K562 (cell line): ENCODE results near the gene DHX57. TPM values are rescaled to one million over a fixed set of nuclear protein-coding genes. Genes with fewer than 3 reads are reported as not detected.

Experiments
- ATAC-seq: fragments of 200-7000 bp; cut with Tn5 transposase; 3 replicates; pipeline ENCODE4 v1.9.1; 2020; ENCODE audit warnings: moderate library complexity
- BruUV-seq: library from RNA; stranded (reverse); fragments of 400-500 nt; replicated peaks from 2 replicates; lab custom pipeline; 2021; lab: Mats Ljungman, UMichigan
- CTCF ChIA-PET: fragments of 300-600 bp; formaldehyde crosslinking; extraction: SDS; loops from one replicate; lab custom pipeline; 2021; ENCODE audit warnings: low intra/inter-chr PET ratio; lab: Yijun Ruan, JAX
- POLR2A ChIA-PET: fragments of 300-600, 350-650 bp; sonication (Branson Sonifier 250); formaldehyde crosslinking; extraction: SDS; loops from one replicate; lab custom pipeline; 2021; ENCODE audit warnings: antibody characterized with exemption, inconsistent platforms; lab: Yijun Ruan, JAX
- DNase-seq, 4 experiments: peaks; one replicate each; pipeline versions ENCODE4 v3.0.0 to v3.0.0-alpha.2; 2011 to 2018; ENCODE audit warnings: low spot score in 3 of 4, mixed read lengths in 3 of 4; ENCODE audit errors: extremely low read depth in 1 of 4
- FAIRE-seq: peaks from 2 replicates; lab custom pipeline; 2011; peaks lifted over from hg19 to GRCh38; lab: Jason Lieb, UNC
- H2AFZ ChIP-seq: 2 replicates; pipeline ENCODE4 v1.6.0; 2011; ENCODE audit warnings: low read depth, low read length, control low read depth, inconsistent platforms
- H3K27ac ChIP-seq: fragments of 200-600 bp; 3 replicates; pipeline ENCODE4 v1.8.0; 2011; ENCODE audit warnings: low read depth, mild to moderate bottlenecking, control low read depth, inconsistent platforms, low read length, moderate library complexity, mixed read lengths; ENCODE audit errors: extremely low read depth
- H3K27me3 ChIP-seq, 2 experiments: fragments of 300-600 bp in 1 of 2; 2 replicates in 1 of 2; 3 replicates in 1 of 2; pipeline versions ENCODE4 v1.6.0 to v1.8.0; 2011; ENCODE audit warnings: inconsistent platforms in 2 of 2, low read length in 2 of 2, mild to moderate bottlenecking in 1 of 2, mixed read lengths in 1 of 2, moderate library complexity in 1 of 2; ENCODE audit not compliant: control insufficient read depth in 2 of 2, insufficient read depth in 2 of 2
- H3K36me3 ChIP-seq: fragments of 300-600 bp; 3 replicates; pipeline ENCODE4 v1.8.0; 2011; ENCODE audit warnings: mild to moderate bottlenecking, low read length, inconsistent platforms; ENCODE audit not compliant: control insufficient read depth, insufficient read depth
- H3K4me1 ChIP-seq, 2 experiments: fragments of 200-600 bp in 1 of 2; replicated peaks in 1 of 2; 2 replicates in 1 of 2; 3 replicates in 1 of 2; pipeline versions ENCODE4 v1.5.1 to v1.8.0; 2011; ENCODE audit warnings: inconsistent platforms in 2 of 2, low read length in 2 of 2, mild to moderate bottlenecking in 1 of 2, mixed read lengths in 1 of 2, moderate library complexity in 1 of 2; ENCODE audit not compliant: control insufficient read depth in 2 of 2, insufficient read depth in 2 of 2
- H3K4me2 ChIP-seq: 2 replicates; pipeline ENCODE4 v1.6.1; 2011; ENCODE audit warnings: low read length, control low read depth, inconsistent platforms, mixed read lengths; ENCODE audit not compliant: insufficient read depth
- H3K4me3 ChIP-seq: fragments of 200-600 bp; sonication (generic), shearing (Covaris generic); 2 replicates; pipeline ENCODE4 v1.5.1; 2016; ENCODE audit warnings: control low read depth, inconsistent platforms
- H3K79me2 ChIP-seq: fragments of 200-600 bp; 3 replicates; pipeline ENCODE4 v1.8.0; 2011; ENCODE audit warnings: low read length, inconsistent platforms; ENCODE audit not compliant: control insufficient read depth, insufficient read depth
- H3K9ac ChIP-seq, 2 experiments: 2 replicates each; pipeline versions ENCODE4 v1.6.0 to v1.6.1; 2011; ENCODE audit warnings: low read depth in 2 of 2, low read length in 2 of 2, control low read depth in 1 of 2, inconsistent platforms in 1 of 2, mild to moderate bottlenecking in 1 of 2, mixed read lengths in 1 of 2; ENCODE audit not compliant: insufficient read depth in 1 of 2
- H3K9me1 ChIP-seq: one replicate; pipeline ENCODE4 v1.6.0; 2011; ENCODE audit warnings: inconsistent platforms, mild to moderate bottlenecking, low read length, moderate library complexity; ENCODE audit not compliant: control insufficient read depth, insufficient read depth
- H3K9me3 ChIP-seq: replicated peaks from 2 replicates; pipeline ENCODE4 v1.5.1; 2011; ENCODE audit warnings: low read depth, low read length, inconsistent platforms; ENCODE audit not compliant: control insufficient read depth, insufficient read depth
- H4K20me1 ChIP-seq: replicated peaks from 2 replicates; pipeline ENCODE4 v1.6.1; 2011; ENCODE audit warnings: low read length, inconsistent platforms, mixed read lengths; ENCODE audit not compliant: control insufficient read depth, insufficient read depth
- ARID3B ChIP-seq: fragments of 250-450 bp; sonication (Bioruptor Pico); IDR thresholded peaks from 2 replicates; pipeline ENCODE4 v1.4.0; 2020; ENCODE audit warnings: borderline replicate concordance
- BHLHE40 ChIP-seq: IDR thresholded peaks from 2 replicates; pipeline ENCODE4 v1.6.1; 2011; ENCODE audit warnings: low read length, improper control_type of control experiment
- HNRNPL ChIP-seq: fragments of 200-400 bp; formaldehyde crosslinking; IDR thresholded peaks from 2 replicates; pipeline ENCODE4 v1.6.1; 2017; ENCODE audit warnings: low read depth, mild to moderate bottlenecking, low read length
- MEF2D ChIP-seq: conservative IDR thresholded peaks from 2 replicates; pipeline ENCODE4 v1.6.1; 2016; ENCODE audit warnings: low read depth, missing genetic modification characterization, missing compliant biosample characterization
- RCOR1 ChIP-seq, 2 experiments: IDR thresholded peaks; 2 replicates each; pipeline ENCODE4 v1.6.1; 2012; ENCODE audit warnings: low read depth in 2 of 2, low read length in 2 of 2, borderline replicate concordance in 1 of 2, improper control_type of control experiment in 1 of 2
- TEAD1 ChIP-seq, 2 experiments: fragments of 450-650 bp in 1 of 2; sonication (generic) in 1 of 2; formaldehyde crosslinking; IDR thresholded peaks; 2 replicates each; pipeline versions ENCODE4 v1.4.0 to v1.8.0; 2020 to 2022; ENCODE audit warnings: mild to moderate bottlenecking in 2 of 2, missing genetic modification reagents in 1 of 2
- TFAP4 ChIP-seq: sonication (generic); formaldehyde crosslinking; IDR thresholded peaks from 2 replicates; pipeline ENCODE4 v1.8.0; 2022; ENCODE audit warnings: missing genetic modification reagents, mild to moderate bottlenecking, moderate library complexity, borderline replicate concordance
- ZKSCAN3 ChIP-seq: fragments of 250-450 bp; sonication (Bioruptor Pico); IDR thresholded peaks from 2 replicates; pipeline ENCODE4 v1.4.0; 2020
- ZNF143 ChIP-seq: sonication (generic); formaldehyde crosslinking; IDR thresholded peaks from 2 replicates; pipeline ENCODE4 v1.9.0; 2022; ENCODE audit warnings: mild to moderate bottlenecking, missing genetic modification reagents
- ZNF274 ChIP-seq: IDR thresholded peaks from 2 replicates; pipeline ENCODE4 v1.6.1; 2011; ENCODE audit warnings: low read depth, mild to moderate bottlenecking, low read length, moderate library complexity, borderline replicate concordance
- ZNF277 ChIP-seq: fragments of 250-450 bp; sonication (Bioruptor Pico); IDR thresholded peaks from 2 replicates; pipeline ENCODE4 v1.8.0; 2022; ENCODE audit warnings: inconsistent platforms, mild to moderate bottlenecking, moderate library complexity, borderline replicate concordance
- ZNF717 ChIP-seq: fragments of 250-450 bp; sonication (Bioruptor Pico); IDR thresholded peaks from 2 replicates; pipeline ENCODE4 v1.5.0; 2021
- ZNF780A ChIP-seq: fragments of 250-450 bp; sonication (Bioruptor Pico); IDR thresholded peaks from 2 replicates; pipeline ENCODE4 v1.5.0; 2021; ENCODE audit warnings: mild to moderate bottlenecking
- in situ Hi-C: fragments of 300-500 bp; cut with MboI; formaldehyde crosslinking; loops from 4 replicates; pipeline ENCODE4 v1.15.0; 2018; ENCODE audit warnings: inconsistent platforms, mixed read lengths
- intact Hi-C: fragments of 100-400 bp; cut with micrococcal nuclease; formaldehyde crosslinking; loops from 2 replicates; pipeline ENCODE4 v1.14.2; 2022
- polyA plus RNA-seq, 8 experiments: library from polyadenylated mRNA; depleted of rRNA in 4 of 8; stranded (reverse) in 5 of 8; unstranded in 3 of 8; fragments of >200 nt; fragmentation: Nextera tagmentation in 2 of 8; fragmentation: Illumina TruSeq in 1 of 8; extraction: Ambion mirVana in 2 of 8; extraction: Trizol in 1 of 8; gene quantifications; 2 replicates each; pipeline versions ENCODE4 v1.2.1 to v1.2.3, GENCODE V29; 2011 to 2014; ENCODE audit warnings: inconsistent platforms in 1 of 8, missing spikeins in 1 of 8
- total RNA-seq, 7 experiments: library from RNA; depleted of rRNA in 6 of 7; stranded (reverse); fragments of >200 nt in 6 of 7; fragmentation: Illumina TruSeq in 2 of 7; extraction: Trizol in 2 of 7; gene quantifications; 2 replicates each; pipeline versions ENCODE4 v1.2.1 to v1.2.3, GENCODE V29; 2011 to 2021; ENCODE audit warnings: low replicate concordance in 1 of 7

The DHX57 gene
- total and polyA plus RNA-seq, 9 of the 15 experiments (the other 6 are each of a cell fraction or from before 2014, with no cell fraction given): 7.4 to 23.6 (median 17.9) TPM

GRCh38 chr2:38806733-38807059 lies 69.0 kb downstream of the DHX57 start:
- Histone ChIP-seq H3K9me1 (no peaks in the 10 kb centered on the region), H3K4me1 (no peaks in the 10 kb centered on the region), H3K27ac (no peak overlapping the region), H3K79me2 (no peaks in the 10 kb centered on the region), H3K4me2 (no peak overlapping the region), H4K20me1 (no peaks in the 10 kb centered on the region), H2AFZ (no peak overlapping the region), H3K9ac (no peak overlapping the region), H3K27me3 (no peaks in the 10 kb centered on the region), H3K36me3 (peaks cover 31% of the 10 kb centered on the region; the same call in 2 of the 3 replicates), H3K9me3 (no peaks in the 10 kb centered on the region), H3K4me3 (no peak overlapping the region)
- CTCF ChIA-PET: no interaction called here
- TF ChIP-seq ARID3B (CRISPR knock-in tag) (no peak), BHLHE40 (no peak), HNRNPL (no peak), ZNF277 (CRISPR knock-in tag) (no peak), TFAP4 (CRISPR knock-in tag) (no peak), ZNF143 (CRISPR knock-in tag) (no peak), TEAD1 (CRISPR knock-in tag; IDR thresholded peaks at IDR 0.05) (no peak), ZNF780A (CRISPR knock-in tag) (no peak), MEF2D (no peak), ZNF717 (CRISPR knock-in tag) (no peak), ZKSCAN3 (CRISPR knock-in tag) (no peak), ZNF274 (no peak), RCOR1 (IDR thresholded peaks at IDR 0.05; ENCODE audit: borderline replicate concordance in 1 of 2, low read depth in 2 of 2, low read length in 2 of 2) (no peak)
- in situ Hi-C loops: no loop called here
- DNase-seq (no peak), FAIRE-seq (no peak), ATAC-seq (no peak)
- intact Hi-C loops: no loop called here
- POLR2A ChIA-PET: interaction anchor here (0.9 kb wide), 1 partner anchor 12 kb away, joined by 4 read pairs; no protein-coding TSS in a partner anchor
- no TSS peak for BruUV-seq
